ENCODE measurements around the gene DYNLT5. TPM values are rescaled to one million over a fixed set of nuclear protein-coding genes. Genes with fewer than 3 reads are reported as not detected.
"Not testable (repeated sequence)": the region's sequence is repeated elsewhere in the genome, so short reads cannot be mapped to it uniquely, and the experiment has no call there.

DYNLT5 gene
- total RNA-seq, 1 donor from 2014 or later: 2.2 TPM

DNA sequence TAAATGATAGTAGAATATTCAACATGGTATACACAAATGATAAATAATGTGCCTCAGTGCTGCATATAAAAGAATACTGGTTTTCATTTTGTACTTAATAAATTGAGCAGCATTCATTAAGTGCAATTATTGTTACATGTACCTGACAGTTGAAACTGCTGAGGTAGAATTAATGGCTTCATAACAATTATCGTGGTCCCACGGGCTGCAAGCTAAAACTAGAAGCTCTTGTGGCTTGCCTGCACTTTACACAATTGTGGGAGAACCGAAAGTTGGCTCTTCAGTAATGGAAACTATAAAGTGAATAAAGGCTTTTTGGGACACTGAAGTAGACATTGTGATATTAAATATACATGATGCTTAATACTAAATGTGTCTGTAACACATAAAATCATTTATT lies 25.6 kb downstream of the DYNLT5 start:
- DNase-seq (no peak), ATAC-seq (no peak)
- intact Hi-C loops (cut with micrococcal nuclease): no loop called here

DNA sequence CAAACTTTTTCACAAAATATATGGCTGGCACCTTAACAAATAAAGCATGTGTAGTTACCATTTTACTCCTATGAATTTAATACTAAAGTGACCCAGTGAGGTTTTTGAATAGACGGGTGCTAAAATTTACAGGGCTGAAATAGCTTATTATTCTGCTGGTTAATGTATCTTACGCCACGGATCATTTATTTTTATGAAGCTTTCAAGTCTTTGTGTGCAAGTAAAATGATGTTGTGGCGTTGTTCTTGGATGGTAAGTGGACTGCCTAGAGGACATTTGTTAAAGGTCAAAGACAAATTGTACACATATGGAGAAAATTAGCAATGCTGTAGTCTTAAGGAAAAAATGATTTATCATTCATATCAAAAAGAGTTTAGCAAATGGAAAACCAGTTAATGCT lies 26.0 kb downstream of the DYNLT5 start:
- ATAC-seq: no peak
- intact Hi-C loops (cut with micrococcal nuclease): no loop called here
- no peak for DNase-seq

DNA sequence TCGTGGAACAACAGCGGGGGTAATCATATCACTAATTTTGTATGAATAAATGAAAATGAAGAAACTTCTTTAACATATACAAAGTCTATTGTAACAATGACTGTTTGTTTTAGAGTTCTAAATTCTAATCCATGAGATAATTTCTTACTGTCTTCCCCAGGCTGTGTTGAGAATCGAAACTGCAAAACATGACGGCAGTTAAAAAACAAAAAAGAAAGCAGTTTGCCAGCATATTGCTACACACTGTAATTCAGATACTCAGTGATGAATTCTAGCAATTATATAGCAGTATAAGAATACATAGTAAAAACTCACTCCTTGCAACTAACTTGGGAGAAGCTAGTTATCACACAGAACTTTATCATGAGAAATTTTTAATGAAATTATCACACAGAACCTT lies 26.7 kb downstream of the DYNLT5 start:
- ATAC-seq: no peak
- no peak for DNase-seq
- intact Hi-C loops (cut with micrococcal nuclease): no loop called here

DNA sequence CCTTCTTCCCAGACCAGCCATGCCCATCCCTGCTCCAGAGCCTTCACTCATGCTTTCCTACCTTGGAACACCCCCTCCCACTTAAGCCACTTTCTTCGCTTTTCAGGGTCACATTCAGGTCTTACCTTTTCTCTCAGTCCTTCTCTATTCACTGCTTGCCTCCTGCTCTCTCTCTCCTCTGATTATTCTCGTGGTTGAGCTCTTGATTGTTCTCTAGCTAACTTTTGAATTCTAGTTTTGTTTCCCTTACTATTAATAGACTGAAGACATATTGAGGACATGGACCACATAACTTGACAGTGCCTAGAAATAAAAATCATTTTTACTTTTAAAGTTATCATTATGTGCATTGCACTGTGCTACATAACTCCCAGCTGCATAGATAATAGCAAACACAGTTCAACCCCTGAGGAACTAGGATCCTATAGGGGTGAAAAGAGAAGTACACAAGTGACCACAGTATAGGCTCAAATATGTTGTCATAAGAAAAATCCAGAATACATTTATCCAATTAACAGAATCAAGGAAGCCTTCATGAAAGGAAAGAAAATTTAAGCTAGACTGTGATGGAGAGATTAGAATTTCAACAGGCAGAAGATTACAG lies 27.3 kb downstream of the DYNLT5 start:
- DNase-seq (no peak), ATAC-seq (no peak)
- intact Hi-C loops (cut with micrococcal nuclease): no loop called here

DNA sequence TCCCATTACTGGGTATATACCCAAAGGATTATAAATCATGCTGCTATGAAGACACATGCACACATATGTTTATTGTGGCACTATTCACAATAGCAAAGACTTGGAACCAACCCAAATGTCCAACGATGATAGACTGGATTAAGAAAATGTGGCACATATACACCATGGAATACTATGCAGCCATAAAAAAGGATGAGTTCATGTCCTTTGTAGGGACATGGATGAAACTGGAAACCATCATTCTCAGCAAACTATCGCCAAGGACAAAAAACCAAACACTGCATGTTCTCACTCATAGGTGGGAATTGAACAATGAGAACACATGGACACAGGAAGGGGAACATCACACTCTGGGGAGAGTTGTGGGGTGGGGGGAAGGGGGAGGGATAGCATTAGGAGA lies 33.5 kb downstream of the DYNLT5 start:
- ATAC-seq; intact Hi-C loops (cut with micrococcal nuclease); DNase-seq: not testable (repeated sequence)

DNA sequence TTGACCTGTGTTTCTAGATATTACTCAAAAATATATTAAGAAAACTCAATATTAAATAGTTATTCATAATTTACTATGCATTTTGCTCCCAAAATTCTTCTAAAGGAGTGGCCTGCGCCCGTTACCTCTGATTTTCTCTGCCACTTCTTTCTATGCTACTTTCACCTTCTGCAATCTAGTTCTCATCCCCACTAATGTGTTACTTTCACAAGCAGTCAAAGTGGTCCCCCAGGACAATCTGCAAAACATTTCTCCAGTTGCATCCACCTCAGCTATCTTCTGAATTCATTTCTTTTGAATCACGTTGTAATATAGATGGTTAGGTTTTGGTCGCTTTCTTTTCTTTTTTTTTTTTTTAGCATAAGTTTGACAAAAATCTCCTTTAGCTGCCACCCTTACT lies 35.4 kb downstream of the DYNLT5 start:
- ATAC-seq: no peak
- DNase-seq: no peak
- intact Hi-C loops (cut with micrococcal nuclease): no loop called here

DNA sequence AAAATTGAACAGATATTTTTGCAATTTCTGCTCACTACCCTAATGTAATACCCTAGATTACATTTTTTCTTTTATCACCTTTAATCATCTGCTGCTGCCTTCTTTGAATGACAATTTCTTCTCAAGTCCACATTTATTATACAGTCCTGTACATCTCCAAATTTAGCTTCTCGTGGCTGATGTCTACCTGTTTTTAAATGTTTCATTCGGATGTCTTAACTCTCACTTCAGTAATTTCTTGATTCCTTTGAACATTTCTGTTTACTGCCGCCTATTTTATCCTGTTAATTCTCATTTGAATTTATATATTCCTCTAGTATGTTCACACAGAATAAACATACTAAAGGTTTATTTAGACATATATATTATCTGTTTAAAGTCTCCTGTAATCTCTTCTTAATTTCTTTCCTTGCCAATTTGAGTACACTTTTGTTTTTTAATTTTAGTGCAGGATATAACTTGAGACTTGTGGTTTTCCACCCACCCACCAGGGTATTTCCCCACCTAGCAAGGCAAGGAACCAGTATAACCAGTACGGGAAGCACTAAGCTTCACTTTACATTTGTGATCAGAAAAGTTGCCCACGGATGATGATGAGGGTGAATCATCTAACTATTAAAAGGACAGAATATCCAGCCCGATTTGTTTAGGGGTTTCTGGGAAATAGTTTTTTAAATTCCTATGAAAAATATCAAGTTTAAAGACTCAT lies 36.1 kb downstream of the DYNLT5 start:
- no peak for DNase-seq
- intact Hi-C loops (cut with micrococcal nuclease): no loop called here
- no peak for ATAC-seq

DNA sequence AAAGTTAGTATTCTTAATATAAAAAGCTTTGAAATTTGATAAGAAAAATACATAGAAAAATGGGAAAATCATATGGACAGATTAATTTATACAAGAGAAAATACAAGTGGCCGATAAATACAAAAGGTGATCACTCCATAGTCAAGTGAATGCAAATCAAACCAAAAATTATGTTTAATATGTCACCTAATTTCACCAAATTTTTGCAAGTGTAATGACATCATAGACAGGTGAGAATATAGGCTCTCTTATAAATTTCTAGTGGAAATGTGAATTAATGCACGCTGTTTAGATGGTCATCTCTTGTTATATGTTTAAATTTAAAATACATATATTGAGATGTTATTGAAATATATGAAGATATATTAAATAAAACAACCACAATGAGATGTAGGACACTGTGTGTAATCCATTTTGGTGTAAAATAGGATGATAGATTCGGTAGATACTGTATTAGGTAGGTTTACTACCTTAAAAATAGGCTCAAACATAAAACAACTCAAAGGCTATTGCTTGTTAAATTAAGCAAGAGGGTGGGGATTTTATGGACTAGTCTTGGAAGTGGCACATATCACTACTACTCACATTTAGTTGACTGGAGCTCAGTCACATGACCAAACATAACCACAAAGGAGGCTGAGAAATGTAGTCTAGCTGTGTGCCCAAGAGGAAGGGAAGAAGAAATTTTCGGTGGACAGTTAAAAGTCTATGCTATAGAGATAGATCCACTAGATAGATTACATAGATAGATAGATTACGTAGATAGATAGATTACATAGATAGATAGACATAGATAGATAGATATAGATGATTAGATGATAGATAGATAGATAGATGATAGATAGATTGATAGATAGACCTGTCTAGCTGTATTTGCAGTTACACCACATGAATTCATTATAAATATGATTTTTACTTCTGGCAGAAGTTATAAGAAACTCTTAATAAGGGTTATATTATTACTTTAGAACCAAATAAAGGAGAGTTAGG lies 39.7 kb downstream of the DYNLT5 start:
- no peak for ATAC-seq
- intact Hi-C loops (cut with micrococcal nuclease): no loop called here
- no peak for DNase-seq

DNA sequence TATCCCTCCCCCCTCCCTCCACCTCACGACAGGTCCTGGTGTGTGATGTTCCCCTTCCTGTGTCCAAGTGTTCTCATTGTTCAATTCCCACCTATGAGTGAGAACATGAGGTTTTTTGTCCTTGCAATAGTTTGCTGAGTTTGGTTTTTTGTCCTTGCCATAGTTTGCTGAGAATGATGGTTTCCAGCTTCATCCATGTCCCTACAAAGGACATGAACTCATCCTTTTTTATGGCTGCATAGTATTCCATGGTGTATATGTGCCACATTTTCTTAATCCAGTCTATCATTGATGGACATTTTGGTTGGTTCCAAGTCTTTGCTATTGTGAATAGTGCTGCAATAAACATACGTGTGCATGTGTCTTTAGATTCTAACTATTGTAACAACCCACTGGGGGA lies 43.6 kb downstream of the DYNLT5 start:
- intact Hi-C loops (cut with micrococcal nuclease); ATAC-seq; DNase-seq: not testable (repeated sequence)

DNA sequence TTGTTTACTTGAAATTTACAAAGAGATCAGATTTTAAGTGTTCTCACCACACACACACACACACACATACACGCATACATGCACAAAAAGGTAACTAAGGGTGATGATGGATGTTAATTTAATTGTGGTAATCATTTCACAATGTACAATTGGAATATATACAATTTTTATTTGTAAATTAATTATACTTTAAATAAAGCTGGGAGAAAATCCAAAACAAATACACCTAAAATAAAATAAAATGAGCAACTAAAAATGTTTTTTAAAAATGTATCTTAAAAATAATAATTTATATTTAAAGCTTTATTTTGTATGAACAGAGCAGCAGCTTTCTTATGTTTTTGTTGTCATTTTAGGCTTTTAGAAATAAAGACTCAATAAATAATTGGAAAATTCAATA lies 57.0 kb downstream of the DYNLT5 start:
- ATAC-seq (no peak), DNase-seq (no peak)
- intact Hi-C loops (cut with micrococcal nuclease): no loop called here

DNA sequence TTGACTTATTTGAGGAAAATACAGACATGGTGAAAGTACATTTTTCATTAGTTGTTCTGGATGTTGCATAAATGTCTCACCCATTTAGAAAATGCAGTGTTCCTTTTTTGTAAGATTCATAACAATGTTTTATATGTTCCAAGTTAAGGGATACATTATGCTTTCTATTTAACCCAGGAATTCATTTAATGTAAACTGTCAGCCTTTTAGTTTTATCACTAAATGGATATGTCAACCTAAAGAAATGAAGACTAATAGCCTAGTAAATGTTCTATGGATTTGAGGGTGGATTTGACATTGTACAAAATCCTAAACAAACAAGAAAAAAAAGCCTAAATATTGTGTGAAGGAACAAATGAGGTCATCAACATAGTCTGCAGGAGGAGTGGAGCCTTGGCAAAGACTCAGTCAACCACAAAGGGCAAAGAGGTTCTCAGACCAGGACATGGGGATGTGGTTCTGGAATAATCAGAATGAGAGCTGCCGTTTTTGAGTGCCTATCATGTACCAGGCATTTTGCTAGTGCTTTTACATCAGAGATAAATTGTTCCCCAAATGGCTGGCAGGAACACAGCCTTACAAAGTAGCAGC lies 57.6 kb downstream of the DYNLT5 start:
- intact Hi-C loops (cut with micrococcal nuclease): no loop called here
- no peak for ATAC-seq
- no peak for DNase-seq

DNA sequence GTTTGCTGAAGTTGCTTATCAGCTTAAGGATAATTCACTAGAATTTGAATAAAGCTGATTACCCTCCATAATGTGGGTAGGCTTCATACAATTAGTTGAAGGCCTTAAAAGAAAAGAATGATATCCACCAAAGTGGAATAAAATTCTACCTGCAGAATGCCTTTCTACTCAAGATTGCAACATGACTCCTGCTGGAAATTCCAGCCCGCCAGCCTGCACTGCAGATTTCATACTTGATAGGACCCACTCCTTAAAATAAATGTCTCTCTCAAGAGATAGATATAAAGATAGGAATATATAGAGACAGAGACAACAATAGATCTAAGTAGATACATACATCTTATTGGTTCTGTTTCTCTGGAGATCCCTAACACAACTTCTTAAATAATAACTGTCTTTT lies 72.5 kb downstream of the DYNLT5 start:
- DNase-seq (no peak), ATAC-seq (no peak)
- intact Hi-C loops (cut with micrococcal nuclease): no loop called here

Other genes starting within 250 kb of the DYNLT5 start
- 2.9 TPM for gene SGIP1, start 218.3 kb upstream of the DYNLT5 start, total RNA-seq
- not detected for gene INSL5, start 48.8 kb downstream of the DYNLT5 start, total RNA-seq
- 8.4 TPM for gene DNAI4, start 172.4 kb downstream of the DYNLT5 start, total RNA-seq
- 19.1 TPM for gene MIER1, start 172.5 kb downstream of the DYNLT5 start, total RNA-seq

Data from left ventricle myocardium superior (tissue), 1 donor.